Activated CD4-positive, alpha-beta T cell treated with anti-CD3 and anti-CD28 coated beads, Interleukin-2, amount 10 ng/mL, durations not matched to agents 7 days and 5 days (primary cell): ENCODE results near the gene AMD1. TPM values are rescaled to one million over a fixed set of nuclear protein-coding genes. Genes with fewer than 3 reads are reported as not detected.
"Not testable (repeated sequence)": the region's sequence is repeated elsewhere in the genome, so short reads cannot be mapped to it uniquely, and the experiment has no call there.

Source experiments
- CTCF ChIA-PET: fragments of 350-600 bp; sonication (Branson Sonifier 250); formaldehyde crosslinking; loops from one replicate; lab custom pipeline; 2021; ENCODE audit warnings: antibody characterized with exemption; lab: Charles Lee
- POLR2A ChIA-PET: fragments of 350-600 bp; sonication (Branson Sonifier 250); formaldehyde crosslinking; loops from one replicate; lab custom pipeline; 2021; ENCODE audit warnings: antibody characterized with exemption; lab: Charles Lee
- DNase-seq: peaks from one replicate; pipeline ENCODE4 v3.0.0-alpha.2; 2020
- H3K27ac Mint-ChIP-seq: one replicate; pipeline ENCODE4 v1.8.0; 2021; ENCODE audit warnings: mild to moderate bottlenecking, moderate library complexity, mixed read lengths
- H3K27me3 Mint-ChIP-seq: one replicate; pipeline ENCODE4 v1.8.0; 2021; ENCODE audit warnings: mixed read lengths
- H3K36me3 Mint-ChIP-seq: one replicate; pipeline ENCODE4 v1.8.0; 2021; ENCODE audit warnings: low read depth, mixed read lengths
- H3K4me1 Mint-ChIP-seq: one replicate; pipeline ENCODE4 v1.8.0; 2021; ENCODE audit warnings: mixed read lengths
- H3K4me3 Mint-ChIP-seq: one replicate; pipeline ENCODE4 v1.8.0; 2021; ENCODE audit warnings: mild to moderate bottlenecking, moderate library complexity, mixed read lengths
- H3K9me3 Mint-ChIP-seq: one replicate; pipeline ENCODE4 v1.8.0; 2021; ENCODE audit warnings: mixed read lengths
- total RNA-seq, 2 experiments: library from RNA; stranded (reverse); gene quantifications; one replicate each; pipeline ENCODE4 v1.2.3, GENCODE V29; 2021

The AMD1 gene
- total RNA-seq = 100 to 1,000 TPM in 1 of 2 experiments, 10 to 100 TPM in 1; 76.5 to 103 TPM

- CTCF ChIA-PET = interaction anchor here (0.6 to 1.5 kb wide), 9 partner anchors 8 to 192 kb away, joined by 3 to 6 read pairs (median 3); no protein-coding TSS in a partner anchor
- H3K9me3 Mint-ChIP-seq = no peaks in the 10 kb centered on the region
- DNase-seq = peak; percentile 97
- H3K4me1 Mint-ChIP-seq = peaks cover 31% of the 10 kb centered on the region
- H3K36me3 Mint-ChIP-seq = peaks cover 20% of the 10 kb centered on the region
- peak within 1 kb of the TSS; percentile 95 for H3K4me3 Mint-ChIP-seq
- H3K27ac Mint-ChIP-seq = peak within 1 kb of the TSS; percentile 99
- POLR2A ChIA-PET = interaction anchor here (0.5 to 6.4 kb wide), 15 partner anchors 8 to 192 kb away, joined by 3 to 89 read pairs (median 4); partner anchors contain the start of genes CDK19 and GTF3C6
- H3K27me3 Mint-ChIP-seq = no peaks in the 10 kb centered on the region
These were observed at the start of gene AMD1 for GRCh38 chr6:110873981-110874879. Gene AMD1 (plus strand): TSS chr6:110874785. CDS start chr6:110875106, 321 bp downstream.

- Mint-ChIP-seq H3K9me3 (no peaks in the 10 kb centered on the region), H3K27ac (no peak overlapping the region), H3K27me3 (peaks cover 8% of the 10 kb centered on the region), H3K36me3 (no peaks in the 10 kb centered on the region), H3K4me3 (no peak overlapping the region), H3K4me1 (peaks cover 8% of the 10 kb centered on the region)
- no peak for DNase-seq
- POLR2A ChIA-PET = no interaction called here
- CTCF ChIA-PET = interaction anchor here (0.7 to 0.9 kb wide), 2 partner anchors 10 to 60 kb away, joined by 4 read pairs; no protein-coding TSS in a partner anchor
These were observed 48.1 kb upstream of the AMD1 start for GRCh38 chr6:110826236-110827129.

- no peaks in the 10 kb centered on the region for H3K4me1 Mint-ChIP-seq
- H3K36me3 Mint-ChIP-seq = no peaks in the 10 kb centered on the region
- H3K27ac Mint-ChIP-seq = no peak overlapping the region
- H3K4me3 Mint-ChIP-seq = no peak overlapping the region
- peaks cover 4% of the 10 kb centered on the region for H3K27me3 Mint-ChIP-seq
- no peaks in the 10 kb centered on the region for H3K9me3 Mint-ChIP-seq
- DNase-seq = no peak
- ChIA-PET CTCF (interaction anchor here (0.7 to 1.3 kb wide), 3 partner anchors 13 to 154 kb away, joined by 3 to 4 read pairs (median 3); partner anchors contain the start of gene CDK19), POLR2A (no interaction called here)
These were observed 46.2 kb upstream of the AMD1 start for GRCh38 chr6:110828396-110828795.

GRCh38 chr6:110831405-110831804 is 43.2 kb upstream of the AMD1 start:
- ChIA-PET POLR2A (no interaction called here), CTCF (no interaction called here)
- DNase-seq = no peak
- no peak overlapping the region for H3K4me3 Mint-ChIP-seq
- H3K36me3 Mint-ChIP-seq = no peaks in the 10 kb centered on the region
- no peaks in the 10 kb centered on the region for H3K9me3 Mint-ChIP-seq
- no peaks in the 10 kb centered on the region for H3K27me3 Mint-ChIP-seq
- H3K27ac Mint-ChIP-seq = no peak overlapping the region
- no peaks in the 10 kb centered on the region for H3K4me1 Mint-ChIP-seq

GRCh38 chr6:110833831-110834230 is 40.8 kb upstream of the AMD1 start:
- ChIA-PET POLR2A (interaction anchor here (0.7 kb wide), 1 partner anchor 40 kb away, joined by 3 read pairs; no protein-coding TSS in a partner anchor), CTCF (no interaction called here)
- Mint-ChIP-seq H3K27me3 (no peaks in the 10 kb centered on the region), H3K4me1 (no peaks in the 10 kb centered on the region), H3K36me3 (no peaks in the 10 kb centered on the region), H3K4me3 (no peak overlapping the region), H3K9me3 (no peaks in the 10 kb centered on the region), H3K27ac (no peak overlapping the region)
- DNase-seq = no peak

GRCh38 chr6:110835751-110836150 is 38.8 kb upstream of the AMD1 start:
- H3K4me3 Mint-ChIP-seq, H3K27me3 Mint-ChIP-seq, POLR2A ChIA-PET, DNase-seq, H3K27ac Mint-ChIP-seq, H3K4me1 Mint-ChIP-seq, H3K36me3 Mint-ChIP-seq, H3K9me3 Mint-ChIP-seq: not testable (repeated sequence)
- CTCF ChIA-PET = interaction anchor here (1.0 kb wide), 1 partner anchor 9 kb away, joined by 4 read pairs; no protein-coding TSS in a partner anchor

GRCh38 chr6:110841266-110841665 is 33.3 kb upstream of the AMD1 start:
- Mint-ChIP-seq H3K4me3 (no peak overlapping the region), H3K27ac (no peak overlapping the region), H3K9me3 (peaks cover 2% of the 10 kb centered on the region), H3K4me1 (no peaks in the 10 kb centered on the region), H3K27me3 (no peaks in the 10 kb centered on the region), H3K36me3 (no peaks in the 10 kb centered on the region)
- ChIA-PET POLR2A (no interaction called here), CTCF (no interaction called here)
- no peak for DNase-seq

- Mint-ChIP-seq H3K27ac (no peak overlapping the region), H3K36me3 (no peaks in the 10 kb centered on the region), H3K27me3 (peaks cover 7% of the 10 kb centered on the region), H3K4me3 (no peak overlapping the region), H3K4me1 (no peaks in the 10 kb centered on the region), H3K9me3 (no peaks in the 10 kb centered on the region)
- CTCF ChIA-PET = no interaction called here
- no peak for DNase-seq
- POLR2A ChIA-PET = no interaction called here
These were observed 24.8 kb upstream of the AMD1 start for GRCh38 chr6:110849781-110850180.

- POLR2A ChIA-PET = no interaction called here
- no peak for DNase-seq
- peaks cover 7% of the 10 kb centered on the region for H3K27me3 Mint-ChIP-seq
- H3K9me3 Mint-ChIP-seq = no peaks in the 10 kb centered on the region
- no peaks in the 10 kb centered on the region for H3K36me3 Mint-ChIP-seq
- H3K4me3 Mint-ChIP-seq = no peak overlapping the region
- no peaks in the 10 kb centered on the region for H3K4me1 Mint-ChIP-seq
- CTCF ChIA-PET = no interaction called here
- H3K27ac Mint-ChIP-seq = no peak overlapping the region
These were observed 21.8 kb upstream of the AMD1 start for GRCh38 chr6:110852773-110853172.

- DNase-seq = no peak
- ChIA-PET POLR2A (interaction anchor here (0.6 kb wide), 1 partner anchor 106 kb away, joined by 3 read pairs; no protein-coding TSS in a partner anchor), CTCF (no interaction called here)
- H3K36me3 Mint-ChIP-seq = no peaks in the 10 kb centered on the region
- H3K4me3 Mint-ChIP-seq = no peak overlapping the region
- no peaks in the 10 kb centered on the region for H3K9me3 Mint-ChIP-seq
- no peak overlapping the region for H3K27ac Mint-ChIP-seq
- peaks cover 5% of the 10 kb centered on the region for H3K27me3 Mint-ChIP-seq
- peaks cover 2% of the 10 kb centered on the region for H3K4me1 Mint-ChIP-seq
These were observed 20.7 kb upstream of the AMD1 start for GRCh38 chr6:110853754-110854477.

- H3K27ac Mint-ChIP-seq = no peak overlapping the region
- peaks cover 16% of the 10 kb centered on the region for H3K4me1 Mint-ChIP-seq
- H3K27me3 Mint-ChIP-seq = peaks cover 3% of the 10 kb centered on the region
- no peak for DNase-seq
- ChIA-PET POLR2A (no interaction called here), CTCF (interaction anchor here (0.6 to 1.5 kb wide), 5 partner anchors 12 to 88 kb away, joined by 3 to 4 read pairs (median 3); partner anchors contain the start of gene AMD1)
- H3K36me3 Mint-ChIP-seq = peaks cover 3% of the 10 kb centered on the region
- no peak overlapping the region for H3K4me3 Mint-ChIP-seq
- H3K9me3 Mint-ChIP-seq = no peaks in the 10 kb centered on the region
These were observed 18.3 kb upstream of the AMD1 start for GRCh38 chr6:110856296-110856695.

- no peaks in the 10 kb centered on the region for H3K9me3 Mint-ChIP-seq
- H3K4me1 Mint-ChIP-seq = peaks cover 16% of the 10 kb centered on the region
- H3K27me3 Mint-ChIP-seq = peaks cover 3% of the 10 kb centered on the region
- peaks cover 3% of the 10 kb centered on the region for H3K36me3 Mint-ChIP-seq
- no peak overlapping the region for H3K27ac Mint-ChIP-seq
- ChIA-PET CTCF (interaction anchor here (0.7 to 1.3 kb wide), 4 partner anchors 21 to 50 kb away, joined by 3 to 5 read pairs (median 4); no protein-coding TSS in a partner anchor), POLR2A (no interaction called here)
- no peak overlapping the region for H3K4me3 Mint-ChIP-seq
- no peak for DNase-seq
These were observed 16.6 kb upstream of the AMD1 start for GRCh38 chr6:110858016-110858415.
